ENCODE data around the gene NLRC3.

- TF ChIP-seq CTCF (conservative IDR thresholded peaks at IDR 0.05; ENCODE audit: low read depth, low read length) = no peak
- no peak for TF ChIP-seq EZH2phosphoT487 (IDR thresholded peaks at IDR 0.05; ENCODE audit: borderline replicate concordance, low read length)
Measured at GRCh38 chr16:3610698-3611145, 33.5 kb upstream of the NLRC3 start.

Data from PC-3 (cell line).